Uterus (tissue), 4 donors: ENCODE results near the gene SARDH. TPM values are rescaled to one million over a fixed set of nuclear protein-coding genes. Genes with fewer than 3 reads are reported as not detected.

Source experiments
- DNase-seq, 2 donors: peaks; one replicate each; pipeline ENCODE4 v3.0.0-alpha.2; 2019 to 2020
- H3K27ac ChIP-seq, 2 donors: fragments of 200-600 bp; sonication (generic); 1 replicate in 1 of 2; 2 replicates in 1 of 2; pipeline ENCODE4 v1.5.1; 2016 to 2018
- H3K27me3 ChIP-seq, 2 donors: fragments of 200-600 bp; sonication (generic); one replicate each; pipeline ENCODE4 v1.5.1; 2018 to 2019; ENCODE audit warnings: control low read depth in 1 of 2
- H3K36me3 ChIP-seq, 2 donors: fragments of 200-600 bp; sonication (generic); one replicate each; pipeline ENCODE4 v1.5.1; 2019; ENCODE audit warnings: control low read depth in 1 of 2
- H3K4me1 ChIP-seq, 2 donors: fragments of 200-600 bp; sonication (generic); one replicate each; pipeline ENCODE4 v1.5.1; 2018 to 2019; ENCODE audit warnings: control low read depth in 1 of 2
- H3K4me3 ChIP-seq, 2 donors: fragments of 200-600 bp; sonication (generic); 1 replicate in 1 of 2; 2 replicates in 1 of 2; pipeline ENCODE4 v1.5.1; 2018 to 2019; ENCODE audit warnings: mild to moderate bottlenecking in 1 of 2
- H3K9me3 ChIP-seq, 2 donors: fragments of 200-600 bp; sonication (generic); one replicate each; pipeline ENCODE4 v1.5.1; 2019; ENCODE audit warnings: control low read depth in 1 of 2
- CTCF ChIP-seq, 4 experiments: fragments of 200-600 bp in 2 of 4; fragments of 450-650 bp in 2 of 4; sonication (generic) in 2 of 4; IDR thresholded peaks; one replicate each; pipeline ENCODE4 v1.5.1; 2016 to 2019; ENCODE audit warnings: antibody characterized with exemption in 4 of 4, mild to moderate bottlenecking in 2 of 4, moderate library complexity in 1 of 4
- POLR2A ChIP-seq, 2 donors: fragments of 450-650 bp; IDR thresholded peaks; one replicate each; pipeline ENCODE4 v1.6.1; 2016; ENCODE audit warnings: antibody characterized with exemption in 2 of 2, mild to moderate bottlenecking in 1 of 2, moderate library complexity in 1 of 2
- intact Hi-C: fragments of 100-400 bp; cut with DNase I; formaldehyde crosslinking; loops from one replicate; pipeline ENCODE4 v1.15.1; 2023; ENCODE audit warnings: low total_unique reads
- total RNA-seq, 4 donors: library from RNA; depleted of rRNA in 3 of 4; stranded (reverse); fragments of >200 nt in 3 of 4; gene quantifications; one replicate each; pipeline versions ENCODE4 v1.1.0 to v1.2.4, GENCODE V29; 2014 to 2023
- donor health status: DM: yes; HTN: yes; CAD: no.

SARDH gene
- total RNA-seq, 4 donors from 2014 or later = 2.7 to 14.1 TPM; not detected in 2

GRCh38 chr9:133725886-133726285 is 12.3 kb downstream of the SARDH start:
- TF ChIP-seq POLR2A (IDR thresholded peaks at IDR 0.05) = no peak
- no peak for TF ChIP-seq CTCF (IDR thresholded peaks at IDR 0.05)
- Histone ChIP-seq H3K27ac (no peak overlapping the region), H3K27me3 (no peaks in the 10 kb centered on the region), H3K4me3 (no peak overlapping the region), H3K36me3 (no peaks in the 10 kb centered on the region), H3K9me3 (no peaks in the 10 kb centered on the region), H3K4me1 (no peaks in the 10 kb centered on the region)
- peak in 1 of 2 donors; percentile 5 for DNase-seq
- intact Hi-C loops = no loop called here

GRCh38 chr9:133718563-133719315 is 19.4 kb downstream of the SARDH start:
- H3K36me3 ChIP-seq = no peaks in the 10 kb centered on the region
- no peak overlapping the region for H3K27ac ChIP-seq
- TF ChIP-seq CTCF (IDR thresholded peaks at IDR 0.05) = no peak
- TF ChIP-seq POLR2A (IDR thresholded peaks at IDR 0.05) = no peak
- no peaks in the 10 kb centered on the region for H3K4me1 ChIP-seq
- no peak for DNase-seq
- no peaks in the 10 kb centered on the region for H3K27me3 ChIP-seq
- no peaks in the 10 kb centered on the region for H3K9me3 ChIP-seq
- intact Hi-C loops = no loop called here
- H3K4me3 ChIP-seq = no peak overlapping the region

DNA sequence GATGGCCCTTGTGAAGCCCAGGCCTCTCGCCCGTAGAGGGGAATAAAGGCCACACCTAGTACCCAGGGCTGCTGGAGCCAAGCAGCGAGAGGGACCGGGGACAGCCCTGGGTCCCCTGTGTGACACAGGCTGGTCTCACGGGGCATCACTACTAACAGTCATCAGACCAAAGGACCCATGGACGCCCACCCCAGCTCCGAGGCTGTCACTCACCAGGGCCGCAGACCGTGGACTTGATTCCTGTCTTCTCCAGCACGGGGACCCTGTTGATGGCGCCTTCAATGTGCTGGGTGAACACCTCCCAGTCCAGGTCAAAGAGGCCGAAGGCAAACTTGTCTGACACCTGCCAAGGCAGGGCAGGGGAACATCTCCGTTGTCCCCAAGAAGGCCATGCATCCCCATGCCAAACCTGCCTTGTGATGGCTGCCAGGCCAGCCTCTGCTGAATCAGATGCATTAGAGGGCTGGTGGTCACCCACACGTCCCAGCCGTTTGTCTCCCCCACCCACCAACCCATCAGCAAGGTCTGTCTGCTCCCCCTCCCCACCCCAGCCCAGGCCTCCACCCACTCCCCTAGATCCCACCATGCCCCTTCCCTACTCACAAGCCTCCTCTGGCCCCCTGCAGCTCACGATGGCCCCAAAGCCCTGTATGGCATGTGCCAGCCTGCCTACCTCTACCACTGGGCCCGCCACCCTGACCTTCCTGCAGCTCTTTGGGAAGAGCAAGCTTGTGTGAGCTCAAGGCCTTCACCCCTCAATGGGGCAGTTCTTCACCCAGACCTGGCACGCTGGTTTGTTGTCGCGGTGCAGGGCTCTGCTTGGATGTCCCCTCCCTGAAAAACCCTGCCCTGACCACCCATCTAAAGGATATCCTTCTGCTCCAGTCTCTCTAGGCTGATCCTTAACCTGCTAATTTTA is 20.8 kb downstream of the SARDH start:
- H3K36me3 ChIP-seq = no peaks in the 10 kb centered on the region
- intact Hi-C loops = no loop called here
- peak overlapping the region in 1 of 2 donors; percentile 56 for H3K27ac ChIP-seq
- no peak overlapping the region for H3K4me3 ChIP-seq
- H3K27me3 ChIP-seq = no peaks in the 10 kb centered on the region
- H3K9me3 ChIP-seq = no peaks in the 10 kb centered on the region
- no peak for TF ChIP-seq POLR2A (IDR thresholded peaks at IDR 0.05)
- no peak for TF ChIP-seq CTCF (IDR thresholded peaks at IDR 0.05)
- DNase-seq = no peak
- no peaks in the 10 kb centered on the region for H3K4me1 ChIP-seq

DNA sequence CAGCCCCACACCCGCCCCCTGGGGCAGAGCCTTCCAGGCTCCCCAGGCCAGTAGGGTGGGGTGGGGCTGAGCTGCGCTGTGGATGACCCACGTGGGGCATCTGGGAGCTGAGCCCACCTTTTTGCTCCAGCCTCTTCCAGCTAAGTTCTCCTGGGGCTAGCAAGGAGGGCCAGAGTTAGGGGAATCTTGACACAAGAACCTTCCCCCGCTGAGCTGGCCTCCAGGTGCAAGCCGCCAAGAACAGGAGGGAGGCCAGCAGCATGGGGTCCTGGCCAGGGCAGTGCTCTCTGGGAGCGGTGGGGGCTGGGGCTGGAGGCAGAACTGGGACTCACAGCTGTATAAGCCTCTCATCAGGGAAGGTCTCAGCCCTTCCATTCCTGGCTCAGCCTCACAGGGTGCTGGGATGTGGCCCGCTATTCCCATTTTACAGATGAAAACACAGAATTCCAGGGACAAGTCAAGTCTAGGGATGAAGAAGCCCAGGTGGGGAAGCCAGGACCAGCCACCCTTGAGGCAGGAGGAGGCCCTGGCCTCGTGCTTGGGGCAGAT is 21.5 kb downstream of the SARDH start:
- DNase-seq = peak in 1 of 2 donors; percentile 77
- TF ChIP-seq CTCF (IDR thresholded peaks at IDR 0.05) (no peak), POLR2A (IDR thresholded peaks at IDR 0.05) (no peak)
- intact Hi-C loops = no loop called here
- Histone ChIP-seq H3K27me3 (no peaks in the 10 kb centered on the region), H3K27ac (peak overlapping the region in 1 of 2 donors; percentile 56), H3K4me3 (no peak overlapping the region), H3K9me3 (no peaks in the 10 kb centered on the region), H3K4me1 (no peaks in the 10 kb centered on the region), H3K36me3 (no peaks in the 10 kb centered on the region)
